ENCODE results near the gene PEX14.

GRCh38 chr1:10472220-10473144, 2.3 kb upstream of the PEX14 start, which contains the start of gene DFFA:
- TF ChIP-seq POLR2A (IDR thresholded peaks at IDR 0.05), result no peak
- TF ChIP-seq POLR2AphosphoS5 (IDR thresholded peaks at IDR 0.05; ENCODE audit: insufficient read depth in 1 of 2, low read depth in 1 of 2), result peak; percentile 91 to 97
